Sigmoid colon (tissue), 4 donors: ENCODE measurements around the gene CRYGN.

ENCODE experiments used
- EP300 ChIP-seq, 4 donors: sonication (generic); formaldehyde crosslinking; IDR thresholded peaks; one replicate each; pipeline ENCODE4 v1.6.1; 2017; ENCODE audit warnings: antibody characterized with exemption in 4 of 4
- POLR2A ChIP-seq, 2 donors: fragments of 450-650 bp; IDR thresholded peaks; one replicate each; pipeline ENCODE4 v1.6.1; 2016; ENCODE audit warnings: antibody characterized with exemption in 2 of 2, mild to moderate bottlenecking in 2 of 2, moderate library complexity in 2 of 2
- POLR2AphosphoS5 ChIP-seq, 4 donors: sonication (generic); formaldehyde crosslinking; IDR thresholded peaks; one replicate each; pipeline ENCODE4 v1.6.1; 2017; ENCODE audit warnings: antibody characterized with exemption in 4 of 4
- TF ChIP-seq, protein P1 (sequence below), 4 experiments: fragments of 450-650 bp in 3 of 4; fragments of 200-600 bp in 1 of 4; IDR thresholded peaks; one replicate each; pipeline ENCODE4 v1.5.1; 2016 to 2019; ENCODE audit warnings: antibody characterized with exemption in 4 of 4, mild to moderate bottlenecking in 3 of 4, moderate library complexity in 2 of 4

DNA sequence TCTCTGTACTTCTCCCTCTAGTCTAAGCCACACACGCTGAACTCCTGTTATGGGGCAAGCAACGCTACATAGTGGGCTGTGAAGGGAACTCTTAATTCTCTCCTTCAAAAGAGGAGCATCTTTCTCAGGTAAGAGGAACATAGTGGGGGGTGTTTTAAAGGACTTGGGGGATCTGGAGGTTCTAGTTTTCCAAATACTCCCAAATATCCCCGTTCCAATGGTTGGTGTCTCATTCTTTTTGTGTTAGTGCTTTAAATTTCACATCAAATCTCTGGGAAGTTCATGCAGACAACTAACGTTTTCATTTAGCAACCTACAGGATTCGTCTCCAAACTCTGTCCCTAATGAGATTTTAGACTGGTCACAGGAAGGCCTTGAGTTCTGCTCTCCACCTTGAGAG is 17.7 kb downstream of the CRYGN start:
- TF ChIP-seq, protein P1, sequence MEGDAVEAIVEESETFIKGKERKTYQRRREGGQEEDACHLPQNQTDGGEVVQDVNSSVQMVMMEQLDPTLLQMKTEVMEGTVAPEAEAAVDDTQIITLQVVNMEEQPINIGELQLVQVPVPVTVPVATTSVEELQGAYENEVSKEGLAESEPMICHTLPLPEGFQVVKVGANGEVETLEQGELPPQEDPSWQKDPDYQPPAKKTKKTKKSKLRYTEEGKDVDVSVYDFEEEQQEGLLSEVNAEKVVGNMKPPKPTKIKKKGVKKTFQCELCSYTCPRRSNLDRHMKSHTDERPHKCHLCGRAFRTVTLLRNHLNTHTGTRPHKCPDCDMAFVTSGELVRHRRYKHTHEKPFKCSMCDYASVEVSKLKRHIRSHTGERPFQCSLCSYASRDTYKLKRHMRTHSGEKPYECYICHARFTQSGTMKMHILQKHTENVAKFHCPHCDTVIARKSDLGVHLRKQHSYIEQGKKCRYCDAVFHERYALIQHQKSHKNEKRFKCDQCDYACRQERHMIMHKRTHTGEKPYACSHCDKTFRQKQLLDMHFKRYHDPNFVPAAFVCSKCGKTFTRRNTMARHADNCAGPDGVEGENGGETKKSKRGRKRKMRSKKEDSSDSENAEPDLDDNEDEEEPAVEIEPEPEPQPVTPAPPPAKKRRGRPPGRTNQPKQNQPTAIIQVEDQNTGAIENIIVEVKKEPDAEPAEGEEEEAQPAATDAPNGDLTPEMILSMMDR (IDR thresholded peaks at IDR 0.05), result no peak
- no peak for TF ChIP-seq POLR2A (IDR thresholded peaks at IDR 0.05)
- no peak for TF ChIP-seq EP300 (IDR thresholded peaks at IDR 0.05)
- no peak for TF ChIP-seq POLR2AphosphoS5 (IDR thresholded peaks at IDR 0.05)
